GM19099 (cell line): ENCODE data around the gene CDHR3.

ENCODE experiments used
- POLR2A ChIP-seq: IDR thresholded peaks from 3 replicates; pipeline ENCODE4 v1.6.1; 2011; ENCODE audit warnings: low read depth; ENCODE audit not compliant: insufficient read length; ENCODE audit errors: extremely low read depth

CDHR3 gene

GRCh38 chr7:106031300-106032035 is 68.4 kb downstream of the CDHR3 start:
- TF ChIP-seq POLR2A = no peak

GRCh38 chr7:106032295-106032694 is 69.2 kb downstream of the CDHR3 start:
- no peak for TF ChIP-seq POLR2A

GRCh38 chr7:106033735-106034134 is 70.7 kb downstream of the CDHR3 start:
- TF ChIP-seq POLR2A = no peak

GRCh38 chr7:106034383-106034782 is 71.3 kb downstream of the CDHR3 start:
- TF ChIP-seq POLR2A = no peak

GRCh38 chr7:106035568-106035967 is 72.5 kb downstream of the CDHR3 start:
- no peak for TF ChIP-seq POLR2A

- no peak for TF ChIP-seq POLR2A
Measured at GRCh38 chr7:106036004-106036403, 72.9 kb downstream of the CDHR3 start.

- TF ChIP-seq POLR2A = no peak
Measured at GRCh38 chr7:106037489-106038176, 74.6 kb downstream of the CDHR3 start.

GRCh38 chr7:106038289-106038688 is 75.2 kb downstream of the CDHR3 start:
- TF ChIP-seq POLR2A = no peak

GRCh38 chr7:106038916-106039315 is 75.9 kb downstream of the CDHR3 start:
- TF ChIP-seq POLR2A = no peak

GRCh38 chr7:106039486-106040060 is 76.5 kb downstream of the CDHR3 start:
- TF ChIP-seq POLR2A = no peak

GRCh38 chr7:106041140-106041717 is 78.2 kb downstream of the CDHR3 start:
- TF ChIP-seq POLR2A = no peak

GRCh38 chr7:106042196-106042611 is 79.1 kb downstream of the CDHR3 start:
- no peak for TF ChIP-seq POLR2A

GRCh38 chr7:106045139-106045538 is 82.1 kb downstream of the CDHR3 start:
- no peak for TF ChIP-seq POLR2A

GRCh38 chr7:106045586-106045985 is 82.5 kb downstream of the CDHR3 start:
- no peak for TF ChIP-seq POLR2A

GRCh38 chr7:106047184-106047583 is 84.1 kb downstream of the CDHR3 start:
- TF ChIP-seq POLR2A = no peak
